ENCODE data around the gene HIRIP3.
"Not testable (repeated sequence)": the region's sequence is repeated elsewhere in the genome, so short reads cannot be mapped to it uniquely, and the experiment has no call there.

Gene HIRIP3, protein sequence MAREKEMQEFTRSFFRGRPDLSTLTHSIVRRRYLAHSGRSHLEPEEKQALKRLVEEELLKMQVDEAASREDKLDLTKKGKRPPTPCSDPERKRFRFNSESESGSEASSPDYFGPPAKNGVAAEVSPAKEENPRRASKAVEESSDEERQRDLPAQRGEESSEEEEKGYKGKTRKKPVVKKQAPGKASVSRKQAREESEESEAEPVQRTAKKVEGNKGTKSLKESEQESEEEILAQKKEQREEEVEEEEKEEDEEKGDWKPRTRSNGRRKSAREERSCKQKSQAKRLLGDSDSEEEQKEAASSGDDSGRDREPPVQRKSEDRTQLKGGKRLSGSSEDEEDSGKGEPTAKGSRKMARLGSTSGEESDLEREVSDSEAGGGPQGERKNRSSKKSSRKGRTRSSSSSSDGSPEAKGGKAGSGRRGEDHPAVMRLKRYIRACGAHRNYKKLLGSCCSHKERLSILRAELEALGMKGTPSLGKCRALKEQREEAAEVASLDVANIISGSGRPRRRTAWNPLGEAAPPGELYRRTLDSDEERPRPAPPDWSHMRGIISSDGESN

DNA sequence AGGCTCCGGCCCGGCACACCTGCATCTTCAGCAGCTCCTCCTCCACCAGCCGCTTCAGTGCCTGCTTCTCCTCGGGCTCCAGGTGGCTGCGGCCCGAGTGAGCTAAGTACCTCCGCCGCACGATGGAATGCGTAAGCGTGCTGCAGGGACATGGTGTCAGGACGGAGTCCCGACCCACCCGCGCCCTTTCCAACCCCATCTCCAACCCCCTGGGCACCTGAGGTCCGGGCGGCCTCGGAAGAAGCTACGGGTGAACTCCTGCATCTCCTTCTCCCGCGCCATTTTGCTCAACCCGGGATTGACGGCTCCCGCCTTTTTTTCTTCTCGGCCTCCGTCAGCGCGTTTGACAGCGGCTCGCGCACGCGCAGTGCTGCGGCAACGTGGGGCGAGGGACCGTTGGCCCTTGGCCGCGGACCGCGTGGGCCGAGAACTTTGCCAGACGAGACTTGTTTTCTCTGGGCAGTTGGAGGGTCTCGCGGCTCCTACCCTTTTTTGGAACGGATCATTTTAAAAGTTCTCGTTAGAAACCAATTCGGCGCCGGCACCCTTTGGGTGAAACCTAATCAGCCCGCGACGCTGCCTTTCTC, at the start of gene HIRIP3:
TSS of gene HIRIP3 (minus strand) at position 294 of the 587 bp plus-strand sequence. CDS start at position 282, 12 bp downstream.
- peak; percentile 85 for DNase-seq (ENCODE audit: low spot score)

DNA sequence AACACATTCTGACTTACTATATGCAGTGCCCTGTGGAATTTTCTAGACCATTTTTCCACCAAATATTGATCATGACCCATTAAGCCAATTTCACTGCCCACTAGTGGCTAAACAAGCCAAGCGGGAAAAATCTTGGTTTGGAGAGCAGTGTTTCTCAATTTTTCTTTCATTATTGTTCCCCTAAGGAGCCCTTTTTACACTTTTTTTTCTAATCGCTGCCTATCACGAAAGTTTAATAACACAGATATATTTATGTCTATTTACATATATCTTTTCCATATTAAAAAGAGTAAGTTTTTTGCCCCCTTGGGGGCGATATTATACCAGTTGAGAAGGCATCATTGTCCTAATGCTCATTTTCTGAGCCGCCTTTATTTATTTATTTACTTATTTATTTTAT, 46.4 kb upstream of the HIRIP3 start:
- DNase-seq (ENCODE audit: low spot score) = peak; percentile 40

DNA sequence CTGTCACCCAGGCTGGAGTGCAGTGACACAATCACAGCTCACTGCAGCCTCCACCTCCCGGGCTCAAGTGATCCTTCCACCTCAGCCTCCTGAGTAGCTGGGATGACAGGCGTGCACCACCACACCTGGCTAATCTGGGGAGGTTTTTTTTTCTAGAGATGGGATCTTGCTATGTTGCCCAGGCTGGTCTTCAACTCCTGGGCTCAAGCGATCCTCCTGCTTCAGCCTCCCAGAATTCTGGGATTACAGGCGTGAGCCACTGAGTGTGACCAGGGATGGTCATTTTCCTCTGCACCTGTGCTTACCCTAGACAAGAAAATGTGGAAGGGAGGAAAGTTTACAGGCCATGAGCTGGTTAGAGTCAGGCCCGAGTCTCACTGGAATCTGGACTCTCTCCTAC, 45.3 kb upstream of the HIRIP3 start:
- not testable (repeated sequence) for DNase-seq (ENCODE audit: low spot score)

DNA sequence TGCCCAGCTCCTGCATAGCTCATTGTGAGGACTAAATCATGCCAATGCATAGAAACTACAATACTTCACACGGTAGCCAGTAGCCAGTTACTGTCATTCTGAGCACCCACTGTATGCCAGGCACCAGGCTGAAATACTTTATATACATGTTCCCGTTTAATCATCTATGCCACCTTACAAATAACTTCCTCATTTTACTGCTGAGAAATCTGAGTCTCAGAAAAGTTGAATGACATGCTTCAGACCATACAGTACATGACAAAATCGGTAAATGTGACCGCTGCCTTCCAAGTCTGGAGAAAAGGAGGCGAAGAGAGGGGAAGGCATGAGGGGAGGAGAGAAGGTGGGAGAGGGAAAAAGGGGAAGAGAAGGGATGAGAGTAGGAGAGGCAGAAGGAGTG, 44.8 kb upstream of the HIRIP3 start:
- no peak for DNase-seq (ENCODE audit: low spot score)

DNA sequence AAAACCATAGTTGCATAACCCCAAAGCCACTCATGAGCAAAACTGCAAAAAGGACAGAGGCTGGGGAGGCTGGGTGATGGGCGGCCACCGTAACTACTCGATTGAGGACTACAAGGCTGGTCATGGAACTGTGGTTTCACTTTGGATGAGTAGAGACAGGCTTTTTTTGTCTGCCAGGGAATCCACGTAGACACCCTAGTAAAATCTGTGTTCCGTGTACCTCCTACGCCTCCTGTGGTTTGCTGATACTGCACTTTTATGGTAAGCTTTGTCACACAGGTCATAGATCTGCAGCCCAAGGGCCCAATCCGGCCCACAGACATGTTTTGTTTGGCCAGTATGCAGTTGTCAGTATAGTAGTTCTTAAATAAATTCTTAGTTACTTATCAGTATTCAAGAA, 37.9 kb upstream of the HIRIP3 start:
- no peak for DNase-seq (ENCODE audit: low spot score)

DNA sequence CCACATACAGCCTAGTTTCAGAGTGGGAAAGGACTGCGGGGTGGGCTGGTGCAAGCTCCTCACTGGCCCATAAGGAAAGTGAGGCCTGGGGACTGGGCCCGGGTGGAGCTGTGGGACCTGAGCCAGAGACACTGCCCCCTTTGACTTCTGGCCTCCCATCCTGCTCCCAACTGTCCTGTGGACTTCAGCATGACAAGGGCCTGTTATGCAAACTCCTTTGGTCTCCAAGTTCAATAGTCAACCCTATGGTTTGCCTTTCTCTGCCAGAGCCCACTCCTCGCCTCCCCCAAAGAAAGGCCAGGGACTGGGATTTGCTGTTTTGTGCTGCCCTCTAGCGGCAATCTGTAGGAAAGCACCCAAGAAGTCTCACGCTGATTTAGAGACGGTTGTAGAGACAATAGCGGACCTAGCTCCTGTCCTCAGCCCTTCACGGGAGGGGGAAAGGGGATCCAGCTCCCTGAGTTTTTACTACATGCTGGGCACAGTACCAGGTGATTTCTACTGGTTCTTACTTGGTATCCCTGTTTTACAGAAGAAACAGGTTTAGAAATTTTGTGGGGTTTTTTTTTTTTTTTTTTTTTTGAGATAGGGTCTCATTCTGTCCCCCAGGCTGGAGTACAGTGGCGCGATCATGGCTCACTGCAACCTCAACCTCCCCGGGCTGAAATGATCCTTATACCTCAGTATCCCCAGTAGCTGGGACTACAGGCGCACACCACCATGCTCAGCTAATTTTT, 36.8 kb upstream of the HIRIP3 start:
- peak; percentile 77 for DNase-seq (ENCODE audit: low spot score)

DNA sequence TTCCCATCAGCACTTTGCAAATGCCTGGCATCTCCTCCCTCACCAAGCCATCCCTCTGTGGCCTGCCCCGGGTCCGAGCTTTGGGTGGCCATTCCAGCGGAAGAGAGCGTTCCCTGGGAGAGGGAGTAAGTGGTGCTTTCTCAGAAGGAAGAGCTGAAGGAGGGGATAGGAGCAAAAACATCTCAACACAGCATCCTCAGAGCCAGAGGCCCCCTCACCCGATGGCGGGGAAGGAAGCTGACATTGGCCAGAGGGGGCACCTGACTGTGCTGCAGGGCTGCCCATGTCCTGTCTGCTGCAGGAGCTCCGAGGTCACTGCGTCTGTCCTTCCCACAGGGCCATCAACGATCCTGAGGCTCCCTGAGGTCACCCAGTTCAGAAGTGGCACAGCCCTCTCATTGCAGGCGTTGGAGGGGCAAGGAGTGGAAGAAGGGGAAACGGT, 36.1 kb upstream of the HIRIP3 start:
- no peak for DNase-seq (ENCODE audit: low spot score)

DNA sequence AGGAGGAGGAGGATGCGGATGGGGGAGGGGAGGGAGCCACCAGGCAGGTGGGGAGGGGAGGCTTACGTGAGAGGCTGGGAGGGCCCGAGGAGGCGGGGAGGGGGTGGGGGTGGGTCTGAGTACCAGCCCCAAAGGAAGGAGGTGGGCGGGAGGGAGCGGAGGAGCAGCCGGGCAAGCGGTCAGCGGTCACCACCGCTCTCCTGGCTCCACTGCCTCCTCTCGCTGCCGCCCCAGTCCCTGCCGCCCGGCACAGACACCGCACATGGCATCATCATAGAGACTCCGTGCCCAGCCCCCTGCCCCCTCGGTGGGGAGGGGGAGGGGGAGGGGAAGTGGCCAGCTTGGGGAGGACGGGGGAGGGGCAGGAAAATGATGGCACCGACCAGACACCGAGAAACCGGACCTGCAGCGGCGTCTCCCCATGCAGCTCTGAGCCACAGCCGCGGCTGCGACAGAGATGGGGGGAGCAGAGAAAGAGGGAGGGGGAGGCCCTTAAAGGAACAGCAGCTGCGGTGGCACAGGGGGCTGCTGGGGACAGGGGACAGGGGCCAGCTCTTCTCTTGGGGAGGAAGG, 35.5 kb upstream of the HIRIP3 start, which contains the start of gene TLCD3B:
TSS of gene TLCD3B (minus strand) at position 431 of the 573 bp plus-strand sequence. CDS start 744 bp downstream, outside the sequence.
- no peak for DNase-seq (ENCODE audit: low spot score)

DNA sequence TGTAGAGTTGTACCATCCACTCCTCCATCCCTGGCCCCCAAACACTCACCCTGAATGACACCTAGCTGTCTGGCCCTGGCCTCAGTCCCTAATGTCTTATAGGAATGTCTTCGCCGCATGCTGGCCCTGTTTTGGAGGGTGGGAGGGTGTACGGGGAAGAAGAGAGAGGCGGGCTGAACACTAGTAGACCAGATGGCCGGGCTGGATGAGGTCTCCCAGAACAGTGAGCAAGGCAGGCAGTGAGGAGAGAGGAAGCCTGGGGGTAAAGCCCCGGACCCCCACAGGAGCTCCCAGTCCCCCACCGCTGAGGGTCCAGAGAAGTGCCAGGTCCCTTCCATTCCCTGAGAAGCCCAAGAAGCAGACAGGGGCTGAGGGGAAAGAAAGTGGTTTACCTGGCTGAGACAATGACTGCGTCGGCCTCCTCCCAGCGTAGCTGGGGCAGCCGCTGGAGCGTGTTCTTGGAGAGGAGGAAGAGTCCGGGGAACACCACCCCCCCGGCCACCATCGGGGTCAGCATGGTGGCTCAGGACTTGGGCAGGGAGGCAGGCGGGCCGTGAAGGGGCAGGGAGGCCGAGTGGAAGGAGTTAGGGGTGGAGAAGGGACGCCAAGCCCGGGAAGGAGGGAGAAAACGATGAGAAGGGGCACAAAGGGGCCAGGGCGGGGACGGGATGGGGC, 34.7 kb upstream of the HIRIP3 start:
- DNase-seq (ENCODE audit: low spot score) = no peak

DNA sequence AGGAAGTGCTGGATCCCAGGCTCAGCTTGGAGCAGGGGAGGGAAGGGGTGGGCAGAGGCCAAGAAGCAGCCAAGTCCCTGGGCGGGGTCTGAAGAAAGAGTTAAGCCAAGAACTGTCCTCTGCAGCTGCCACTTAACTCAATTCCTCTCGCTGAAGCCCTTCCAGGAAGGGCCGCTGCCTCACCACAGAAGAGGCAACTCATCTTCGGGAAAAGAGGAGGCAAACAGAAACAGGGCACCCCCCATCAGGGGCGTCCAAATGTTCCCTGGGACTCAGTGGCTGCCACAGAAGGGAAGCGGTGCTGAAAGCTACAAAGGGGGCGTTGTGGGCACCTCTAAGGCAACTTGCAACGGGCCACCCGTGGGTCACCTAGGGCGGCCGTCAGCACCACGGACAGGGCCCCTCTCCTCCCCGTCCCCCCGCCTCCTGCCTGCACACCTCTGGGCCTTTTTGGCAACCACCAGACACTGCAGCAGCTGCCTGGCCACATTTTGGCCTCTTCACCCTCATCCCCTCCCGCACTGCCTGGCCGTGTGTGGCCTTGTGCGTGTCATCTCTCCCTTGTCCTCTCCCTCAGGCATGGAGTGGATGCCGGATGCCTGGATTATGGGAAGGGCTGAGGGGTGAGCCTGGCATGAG, 33.1 kb upstream of the HIRIP3 start:
- DNase-seq (ENCODE audit: low spot score) = no peak

DNA sequence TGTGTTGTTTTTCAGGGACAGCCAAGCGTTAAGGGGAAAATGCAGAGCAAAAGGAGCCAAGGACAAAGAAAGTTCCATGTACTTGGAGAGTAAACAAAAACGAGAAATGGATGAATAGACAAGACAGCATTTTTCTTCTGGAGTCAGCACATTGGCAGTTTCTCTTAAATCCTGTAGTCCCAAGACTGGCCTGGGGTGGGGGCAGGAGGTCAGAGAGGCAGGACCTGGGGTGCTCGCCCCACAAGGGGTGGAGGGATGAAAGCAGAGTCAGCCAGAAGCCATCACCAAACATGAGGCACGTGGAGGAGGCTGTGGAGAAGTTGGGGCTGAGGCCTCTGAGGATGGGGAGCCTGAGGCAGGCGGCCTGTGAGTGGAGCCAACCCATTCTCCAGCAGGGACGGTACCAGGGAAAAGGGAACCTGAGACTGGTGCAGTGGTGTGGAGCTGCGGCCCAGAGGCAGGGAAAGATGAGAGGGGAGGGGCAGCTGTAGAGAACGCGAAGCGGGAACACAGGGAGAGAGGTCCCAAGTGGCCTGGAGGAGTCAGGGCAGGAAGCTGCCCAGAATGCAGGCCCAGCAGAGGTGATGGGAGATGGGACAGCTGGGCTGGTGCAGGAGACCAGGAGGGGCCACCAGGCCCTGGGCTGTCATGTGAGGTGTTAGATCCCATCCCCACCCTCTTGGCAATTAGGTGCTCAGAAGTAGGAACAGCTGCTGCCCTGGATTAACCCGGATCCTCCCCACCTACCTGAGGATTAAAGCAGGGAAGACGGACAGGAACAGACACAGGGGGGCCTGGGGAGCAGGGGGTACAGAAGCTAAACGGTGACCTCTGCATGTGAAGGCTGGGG, 32.4 kb upstream of the HIRIP3 start:
- no peak for DNase-seq (ENCODE audit: low spot score)

DNA sequence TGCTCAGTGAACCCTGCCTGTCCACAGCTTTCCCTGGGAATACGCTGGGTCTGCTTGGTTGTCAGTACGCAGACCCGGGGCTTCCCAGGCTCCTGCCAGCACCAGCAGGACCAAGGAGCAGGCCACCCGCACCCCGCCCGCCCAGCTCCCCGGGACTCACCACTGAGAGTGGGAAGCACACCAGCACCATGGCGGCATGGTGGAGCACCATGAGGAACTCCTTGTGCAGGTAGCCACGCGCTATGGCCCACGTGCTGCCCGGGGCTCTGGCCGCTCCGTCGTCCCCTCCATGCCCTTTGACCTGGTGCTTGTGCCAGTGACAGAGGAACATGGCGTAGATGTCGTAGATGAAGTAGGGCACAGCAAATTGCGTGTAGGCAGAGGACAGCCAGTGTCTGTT, 31.0 kb upstream of the HIRIP3 start:
- no peak for DNase-seq (ENCODE audit: low spot score)

DNA sequence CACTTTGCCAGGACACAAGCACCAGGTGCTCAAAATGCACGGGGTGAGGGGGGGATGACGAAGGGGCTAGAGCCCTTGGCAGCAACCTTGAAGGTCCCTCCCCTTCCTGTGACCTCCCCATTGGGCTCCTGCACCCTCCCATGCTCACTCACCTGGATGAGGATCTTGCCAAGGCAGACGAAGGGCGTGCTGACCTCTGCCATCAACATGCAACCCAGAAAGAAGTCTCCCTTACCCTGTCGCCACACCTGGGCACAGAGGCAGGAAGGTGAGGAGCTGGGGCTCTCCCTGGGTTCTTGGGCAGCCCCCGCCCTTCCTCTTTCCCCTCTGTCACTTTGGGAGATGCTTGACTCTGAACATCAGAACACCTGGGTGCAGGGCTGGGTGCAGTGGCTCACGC, 30.2 kb upstream of the HIRIP3 start:
- DNase-seq (ENCODE audit: low spot score) = no peak

DNA sequence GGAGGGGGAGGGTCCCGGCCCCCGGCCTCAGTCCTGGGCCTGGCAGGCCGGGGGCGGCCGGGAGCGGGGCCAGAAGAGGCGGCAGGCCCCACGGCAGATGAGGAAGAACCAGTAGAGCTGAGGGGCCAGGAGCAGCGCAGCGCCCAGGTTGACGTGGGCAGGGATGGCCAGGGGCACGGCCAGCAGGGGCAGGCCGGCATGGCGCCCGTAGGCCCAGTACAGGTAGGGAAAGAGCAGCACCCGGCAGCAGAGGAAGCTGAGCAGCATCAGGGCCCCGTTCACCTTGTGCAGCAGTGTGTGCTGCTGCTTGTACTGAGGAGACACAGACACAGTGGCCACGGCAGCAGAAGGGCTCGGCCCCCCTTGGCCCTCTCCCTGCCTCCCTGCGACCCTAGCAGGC, 29.7 kb upstream of the HIRIP3 start:
- no peak for DNase-seq (ENCODE audit: low spot score)

DNA sequence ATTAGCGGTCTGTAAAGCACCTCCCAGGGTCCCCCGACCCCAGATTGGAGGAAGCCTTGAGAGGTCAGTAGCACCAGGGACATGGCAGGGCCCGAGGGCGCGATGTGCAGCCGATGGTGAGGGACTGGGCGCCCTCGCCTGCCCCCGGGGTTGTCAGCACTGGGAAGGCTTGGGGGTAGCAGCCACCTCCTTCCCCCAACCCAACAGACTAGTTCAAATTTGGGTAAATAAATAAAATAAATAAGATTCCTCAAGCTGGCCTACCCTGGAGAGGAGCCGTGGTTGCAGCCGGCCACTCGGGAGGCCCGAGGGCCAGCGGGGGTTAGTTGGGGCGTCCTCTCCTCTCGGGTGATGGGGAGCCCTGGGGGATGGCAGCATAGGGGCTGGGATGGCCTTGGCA, 29.0 kb upstream of the HIRIP3 start:
- DNase-seq (ENCODE audit: low spot score) = no peak

DNA sequence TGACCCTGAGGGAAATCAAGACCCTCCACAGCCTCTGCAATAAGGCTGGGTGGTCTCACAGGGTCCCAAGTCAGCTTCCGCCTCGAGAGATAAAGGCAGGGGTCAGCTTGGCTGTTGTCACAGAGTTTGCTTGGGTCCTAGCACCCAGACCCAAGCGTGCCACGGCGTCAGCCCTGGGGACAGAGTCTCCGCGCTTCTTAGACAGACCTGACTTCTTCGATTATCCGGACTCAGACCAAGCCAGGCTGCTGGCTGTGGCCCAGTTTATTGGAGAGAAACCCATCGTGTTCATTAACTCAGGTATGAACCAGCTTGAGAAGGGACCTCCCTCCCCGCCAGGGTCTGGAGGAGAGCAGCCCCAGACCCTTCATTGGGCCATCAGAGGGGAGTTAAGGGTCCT, 28.2 kb upstream of the HIRIP3 start:
- DNase-seq (ENCODE audit: low spot score) = no peak

DNA sequence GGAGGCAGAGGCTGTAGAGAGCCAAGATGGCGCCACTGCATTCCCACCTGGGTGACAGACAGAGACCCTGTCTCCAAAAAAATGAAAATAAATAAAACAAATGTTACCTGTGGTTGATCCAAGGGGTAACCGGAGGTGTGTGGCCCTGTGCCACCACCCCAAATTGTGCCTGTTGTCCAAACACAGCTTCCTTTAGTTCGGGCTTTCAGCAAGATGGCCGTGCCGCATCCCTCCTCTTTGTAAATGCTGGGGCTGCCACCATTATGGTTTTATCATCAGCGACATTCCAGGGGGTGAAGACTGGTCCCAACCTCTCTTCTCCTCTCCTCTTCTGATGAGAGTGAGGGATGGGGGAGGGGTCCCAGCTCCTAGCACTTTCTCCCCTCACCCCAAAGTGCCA, 27.5 kb upstream of the HIRIP3 start, which contains the start of gene C16orf92:
TSS of gene C16orf92 (plus strand) at position 312 of the 400 bp plus-strand sequence. CDS start 143 bp downstream, outside the sequence.
- no peak for DNase-seq (ENCODE audit: low spot score)

DNA sequence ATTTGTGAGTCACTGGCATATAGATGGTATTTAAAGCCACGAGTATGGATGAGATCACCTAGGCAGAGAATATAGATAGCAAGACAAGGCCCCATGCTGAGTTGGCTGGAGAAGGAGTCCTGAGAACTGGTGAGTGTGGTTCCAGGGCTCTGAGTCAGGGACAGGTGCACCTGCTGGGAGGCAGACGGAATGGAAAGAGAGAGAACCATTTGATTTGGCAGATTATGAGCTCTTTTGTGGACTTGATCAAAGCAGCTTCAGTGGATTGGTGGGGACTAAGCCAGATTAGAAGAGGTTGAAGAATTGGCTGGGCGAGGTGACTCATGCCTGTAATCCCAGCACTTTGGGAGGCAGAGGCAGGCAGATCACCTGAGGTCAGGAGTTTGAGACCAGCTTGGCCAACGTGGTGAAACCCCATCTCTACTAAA, 23.3 kb upstream of the HIRIP3 start:
- no peak for DNase-seq (ENCODE audit: low spot score)

DNA sequence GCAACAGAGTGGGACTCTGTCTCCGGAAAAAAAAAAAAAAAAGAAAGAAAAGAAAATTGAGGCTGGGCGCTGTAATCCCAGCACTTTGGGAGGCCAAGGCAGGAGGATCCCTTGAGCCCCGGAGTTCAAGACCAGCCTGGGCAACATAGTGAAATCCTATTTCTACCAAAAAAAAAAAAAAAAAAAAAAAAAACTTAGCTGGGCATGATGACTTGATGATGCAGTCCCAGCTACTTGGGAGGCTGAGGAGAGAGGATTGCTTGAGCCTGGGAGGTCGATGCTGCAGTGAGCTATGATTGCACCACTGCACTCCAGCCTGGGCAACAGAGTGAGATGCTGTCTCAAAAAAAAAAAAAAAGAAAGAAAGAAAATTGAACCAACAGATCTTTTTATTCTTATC, 22.5 kb upstream of the HIRIP3 start:
- DNase-seq (ENCODE audit: low spot score) = not testable (repeated sequence)

DNA sequence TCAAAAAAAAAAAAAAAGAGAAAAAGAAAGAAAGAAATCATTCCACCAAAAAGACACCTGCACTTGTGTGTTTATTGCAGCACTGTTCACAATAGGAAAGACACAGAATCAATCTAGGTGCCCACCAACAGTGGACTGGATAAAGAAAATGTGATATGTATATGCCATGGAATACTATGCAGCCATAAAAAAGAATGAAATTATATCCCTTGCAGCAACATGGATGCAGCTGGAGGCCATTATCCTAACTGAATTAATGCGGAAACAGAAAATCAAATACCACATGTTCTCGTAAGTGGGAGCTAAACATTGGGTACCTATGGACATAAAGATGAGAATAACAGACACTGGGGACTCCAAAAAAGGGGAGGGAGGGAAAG, 21.9 kb upstream of the HIRIP3 start:
- DNase-seq (ENCODE audit: low spot score) = no peak

All from hematopoietic multipotent progenitor cell treated with erythropoietin and hydrocortisone succinate and interleukin-3 and kit ligand, for 17 days (in vitro differentiated cells).